Natural killer cell treated with Interleukin-12 subunit alpha and Interleukin-12 subunit beta and Interleukin-15 and Interleukin-18, amount 100 ng/mL, for 72 hours (primary cell): ENCODE measurements around the gene CD86. TPM values are rescaled to one million over a fixed set of nuclear protein-coding genes. Genes with fewer than 3 reads are reported as not detected.
"Not testable (repeated sequence)": the region's sequence is repeated elsewhere in the genome, so short reads cannot be mapped to it uniquely, and the experiment has no call there.

Experiments used
- ATAC-seq, 2 donors: fragments of 150-1000 bp; cut with Tn5 transposase in 1 of 2; sonication (Bioruptor Pico), chemical (Tn5 transposase) in 1 of 2; 2 replicates each; pipeline ENCODE4 v1.10.0; 2021
- DNase-seq: peaks from one replicate; pipeline ENCODE4 v3.0.0; 2022; ENCODE audit warnings: low spot score
- H3K27ac Mint-ChIP-seq, 2 donors: 1 replicate in 1 of 2; 2 replicates in 1 of 2; pipeline ENCODE4 v1.8.0; 2022; ENCODE audit warnings: mixed read lengths in 2 of 2, mild to moderate bottlenecking in 1 of 2, moderate library complexity in 1 of 2
- H3K27me3 Mint-ChIP-seq, 2 donors: 1 replicate in 1 of 2; 2 replicates in 1 of 2; pipeline ENCODE4 v1.8.0; 2022; ENCODE audit warnings: mixed read lengths in 2 of 2
- H3K36me3 Mint-ChIP-seq: one replicate; pipeline ENCODE4 v1.8.0; 2022; ENCODE audit warnings: mixed read lengths
- H3K4me1 Mint-ChIP-seq, 2 donors: 1 replicate in 1 of 2; 2 replicates in 1 of 2; pipeline ENCODE4 v1.8.0; 2022; ENCODE audit warnings: low read depth in 2 of 2, mixed read lengths in 2 of 2, mild to moderate bottlenecking in 1 of 2
- H3K4me3 Mint-ChIP-seq: one replicate; pipeline ENCODE4 v1.8.0; 2022; ENCODE audit warnings: mixed read lengths
- H3K9me3 Mint-ChIP-seq: 2 replicates; pipeline ENCODE4 v1.8.0; 2022; ENCODE audit warnings: mixed read lengths
- total RNA-seq, 2 donors: library from RNA; stranded (reverse); gene quantifications; one replicate each; pipeline ENCODE4 v1.2.3, GENCODE V29; 2022

Gene CD86
- total RNA-seq, 2 donors from 2014 or later = 3.2 to 4.5 TPM

- no peak for DNase-seq
- ATAC-seq = peak; percentile 83 to 87
- Mint-ChIP-seq H3K27me3 (peaks cover 6 to 13% of the 10 kb centered on the region in 2 donors), H3K27ac (peak overlapping the region; percentile 54 to 71), H3K4me1 (peaks cover 10 to 12% of the 10 kb centered on the region in 2 donors), H3K4me3 (peak overlapping the region; percentile 64), H3K9me3 (peaks cover 7% of the 10 kb centered on the region), H3K36me3 (peaks cover 3% of the 10 kb centered on the region)
These were observed 24.6 kb upstream of the CD86 start for GRCh38 chr3:122030381-122031122.

- DNase-seq = no peak
- peak overlapping the region; percentile 64 for H3K4me3 Mint-ChIP-seq
- peak; percentile 34 to 40 for ATAC-seq
- H3K4me1 Mint-ChIP-seq = peaks cover 10 to 12% of the 10 kb centered on the region in 2 donors
- H3K36me3 Mint-ChIP-seq = peaks cover 8% of the 10 kb centered on the region
- H3K9me3 Mint-ChIP-seq = peaks cover 10% of the 10 kb centered on the region
- H3K27me3 Mint-ChIP-seq = peaks cover 3 to 13% of the 10 kb centered on the region in 2 donors
- peak overlapping the region; percentile 54 to 71 for H3K27ac Mint-ChIP-seq
These were observed 24.1 kb upstream of the CD86 start for GRCh38 chr3:122031123-122031468.

- peaks cover 11% of the 10 kb centered on the region for H3K36me3 Mint-ChIP-seq
- no peak overlapping the region for H3K27ac Mint-ChIP-seq
- peaks cover 10 to 12% of the 10 kb centered on the region in 2 donors for H3K4me1 Mint-ChIP-seq
- no peak for ATAC-seq
- peaks cover 2 to 13% of the 10 kb centered on the region in 2 donors for H3K27me3 Mint-ChIP-seq
- DNase-seq = no peak
- peaks cover 10% of the 10 kb centered on the region for H3K9me3 Mint-ChIP-seq
- H3K4me3 Mint-ChIP-seq = no peak overlapping the region
These were observed 22.6 kb upstream of the CD86 start for GRCh38 chr3:122032531-122032930.

GRCh38 chr3:122033023-122033422, 22.1 kb upstream of the CD86 start:
- DNase-seq (no peak), ATAC-seq (no peak)
- H3K27ac Mint-ChIP-seq = no peak overlapping the region
- peaks cover 14% of the 10 kb centered on the region for H3K9me3 Mint-ChIP-seq
- H3K36me3 Mint-ChIP-seq = peaks cover 16% of the 10 kb centered on the region
- H3K4me3 Mint-ChIP-seq = no peak overlapping the region
- peaks cover 2 to 13% of the 10 kb centered on the region in 2 donors for H3K27me3 Mint-ChIP-seq
- peaks cover 10 to 12% of the 10 kb centered on the region in 2 donors for H3K4me1 Mint-ChIP-seq

GRCh38 chr3:122047296-122047695, 7.9 kb upstream of the CD86 start:
- not testable (repeated sequence) for H3K9me3 Mint-ChIP-seq, H3K36me3 Mint-ChIP-seq, H3K4me1 Mint-ChIP-seq, DNase-seq, H3K27ac Mint-ChIP-seq, H3K4me3 Mint-ChIP-seq, ATAC-seq
- H3K27me3 Mint-ChIP-seq = peaks cover 0 to 17% of the 10 kb centered on the region in 2 donors

- DNase-seq, ATAC-seq, H3K4me3 Mint-ChIP-seq, H3K9me3 Mint-ChIP-seq, H3K36me3 Mint-ChIP-seq, H3K27ac Mint-ChIP-seq, H3K4me1 Mint-ChIP-seq: not testable (repeated sequence)
- H3K27me3 Mint-ChIP-seq = peaks cover 0 to 17% of the 10 kb centered on the region in 2 donors
These were observed 7.4 kb upstream of the CD86 start for GRCh38 chr3:122047773-122048172.

- H3K9me3 Mint-ChIP-seq = no peaks in the 10 kb centered on the region
- H3K36me3 Mint-ChIP-seq = peaks cover 2% of the 10 kb centered on the region
- peaks cover 6 to 27% of the 10 kb centered on the region in 2 donors for H3K27me3 Mint-ChIP-seq
- peaks cover 0 to 2% of the 10 kb centered on the region in 2 donors for H3K4me1 Mint-ChIP-seq
- DNase-seq (no peak), ATAC-seq (no peak)
- H3K27ac Mint-ChIP-seq = no peak overlapping the region
- no peak overlapping the region for H3K4me3 Mint-ChIP-seq
These were observed 2.2 kb upstream of the CD86 start for GRCh38 chr3:122052968-122053367.

GRCh38 chr3:122057671-122058070, 2.5 kb downstream of the CD86 start:
- H3K4me3 Mint-ChIP-seq = no peak overlapping the region
- H3K36me3 Mint-ChIP-seq = peaks cover 7% of the 10 kb centered on the region
- peaks cover 3% of the 10 kb centered on the region for H3K9me3 Mint-ChIP-seq
- no peak for ATAC-seq
- peaks cover 21 to 23% of the 10 kb centered on the region in 2 donors for H3K27me3 Mint-ChIP-seq
- H3K4me1 Mint-ChIP-seq = peaks cover 0 to 2% of the 10 kb centered on the region in 2 donors
- no peak overlapping the region for H3K27ac Mint-ChIP-seq
- no peak for DNase-seq

- DNase-seq (no peak), ATAC-seq (no peak)
- Mint-ChIP-seq H3K27me3 (peaks cover 18 to 23% of the 10 kb centered on the region in 2 donors), H3K4me3 (no peak overlapping the region), H3K9me3 (peaks cover 3% of the 10 kb centered on the region), H3K27ac (no peak overlapping the region), H3K36me3 (peaks cover 7% of the 10 kb centered on the region), H3K4me1 (no peaks in the 10 kb centered on the region)
These were observed 3.1 kb downstream of the CD86 start for GRCh38 chr3:122058294-122058693.

- ATAC-seq (no peak), DNase-seq (no peak)
- Mint-ChIP-seq H3K27ac (no peak overlapping the region), H3K9me3 (peaks cover 3% of the 10 kb centered on the region), H3K36me3 (peaks cover 7% of the 10 kb centered on the region), H3K4me1 (peaks cover 0 to 6% of the 10 kb centered on the region in 2 donors), H3K27me3 (peaks cover 18 to 23% of the 10 kb centered on the region in 2 donors), H3K4me3 (no peak overlapping the region)
These were observed 5.0 kb downstream of the CD86 start for GRCh38 chr3:122060040-122060698.

- H3K27me3 Mint-ChIP-seq = peaks cover 4 to 6% of the 10 kb centered on the region in 2 donors
- no peak for ATAC-seq
These were observed 8.7 kb downstream of the CD86 start for GRCh38 chr3:122063908-122064307.

GRCh38 chr3:122064326-122064725, 9.2 kb downstream of the CD86 start:
- ATAC-seq (no peak), DNase-seq (no peak)
- Mint-ChIP-seq H3K9me3 (no peaks in the 10 kb centered on the region), H3K36me3 (no peaks in the 10 kb centered on the region), H3K4me3 (no peak overlapping the region), H3K27ac (no peak overlapping the region), H3K27me3 (peaks cover 0 to 3% of the 10 kb centered on the region in 2 donors), H3K4me1 (peaks cover 6 to 28% of the 10 kb centered on the region in 2 donors)

More at GRCh38 chr3:122063908-122064307, 8.7 kb downstream of the CD86 start:
- Mint-ChIP-seq H3K4me1 (peaks cover 6 to 28% of the 10 kb centered on the region in 2 donors), H3K27ac (no peak overlapping the region), H3K4me3 (no peak overlapping the region), H3K9me3 (peaks cover 3% of the 10 kb centered on the region), H3K36me3 (peaks cover 2% of the 10 kb centered on the region)
- DNase-seq = no peak

- no peaks in the 10 kb centered on the region for H3K36me3 Mint-ChIP-seq
- peak overlapping the region; percentile 76 for H3K4me3 Mint-ChIP-seq
- H3K27me3 Mint-ChIP-seq = peaks cover 0 to 2% of the 10 kb centered on the region in 2 donors
- ATAC-seq (no peak), DNase-seq (no peak)
- peak overlapping the region; percentile 76 to 77 for H3K27ac Mint-ChIP-seq
- H3K9me3 Mint-ChIP-seq = no peaks in the 10 kb centered on the region
- H3K4me1 Mint-ChIP-seq = peaks cover 6 to 32% of the 10 kb centered on the region in 2 donors
These were observed 11.4 kb downstream of the CD86 start for GRCh38 chr3:122066331-122067213.
